GM18870 (cell line): ENCODE results near the gene TSHR.

Experiments
- ATAC-seq: cut with Tn5 transposase; IDR thresholded peaks from one replicate; pipeline ENCODE4 v1.9.1; 2021; ENCODE audit warnings: moderate library complexity; ENCODE audit not compliant: unreplicated experiment

The TSHR gene

DNA sequence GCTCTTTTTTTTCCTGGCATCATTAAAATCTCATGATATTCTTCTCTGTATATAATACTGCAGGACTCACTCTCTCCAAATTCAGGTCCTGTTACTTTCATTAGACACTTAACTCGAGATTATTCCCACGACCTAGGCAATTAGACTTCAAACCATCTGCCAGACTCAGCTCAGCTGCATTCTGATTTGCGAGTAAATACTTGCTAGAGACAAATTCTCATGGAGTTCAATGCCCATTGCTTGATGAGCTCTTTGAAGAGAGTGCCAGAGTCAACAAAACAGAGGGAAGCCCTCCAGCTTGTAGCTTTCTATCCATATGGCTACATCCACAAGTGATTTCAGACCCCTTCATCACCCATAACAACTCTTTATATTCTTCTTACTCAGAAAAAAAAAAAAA lies 177.0 kb downstream of the TSHR start:
- ATAC-seq = no peak

DNA sequence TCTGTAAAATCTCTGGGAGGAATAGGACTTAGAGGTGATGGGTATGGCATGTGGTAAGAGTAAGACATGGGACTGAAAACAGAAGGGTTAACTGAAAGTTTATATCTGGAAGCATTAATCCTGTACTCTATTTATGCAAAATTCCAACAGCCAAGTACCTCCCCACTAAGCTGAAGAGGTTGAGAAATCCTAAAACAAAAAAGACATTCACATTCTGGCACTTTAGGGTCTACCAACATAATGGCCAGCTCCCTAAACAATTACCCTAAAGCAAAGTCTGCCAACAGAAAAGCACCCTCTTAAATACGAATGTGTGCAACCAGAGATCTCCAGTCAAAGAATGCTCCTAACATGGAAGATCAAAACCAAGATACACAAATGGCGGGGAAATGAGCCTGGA lies 178.0 kb downstream of the TSHR start:
- no peak for ATAC-seq

DNA sequence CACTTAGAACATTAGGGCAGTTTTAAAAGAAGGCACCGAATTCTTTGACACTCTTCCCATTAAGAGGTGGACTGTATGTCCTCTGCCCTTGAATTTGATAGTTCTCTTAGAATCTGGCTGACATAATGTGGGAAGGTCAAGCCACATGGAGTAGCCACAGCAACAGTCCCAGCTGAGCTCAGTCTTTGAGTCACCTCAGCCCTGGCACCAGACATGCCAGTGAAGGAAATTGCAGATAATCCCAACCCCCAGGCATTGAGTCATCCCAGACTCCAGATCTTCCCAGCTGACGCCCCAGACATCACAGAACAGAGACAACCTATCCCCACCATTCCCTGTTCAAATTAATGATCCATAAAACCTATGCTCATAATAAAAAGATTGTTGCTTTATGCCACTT lies 181.9 kb downstream of the TSHR start:
- ATAC-seq = no peak

DNA sequence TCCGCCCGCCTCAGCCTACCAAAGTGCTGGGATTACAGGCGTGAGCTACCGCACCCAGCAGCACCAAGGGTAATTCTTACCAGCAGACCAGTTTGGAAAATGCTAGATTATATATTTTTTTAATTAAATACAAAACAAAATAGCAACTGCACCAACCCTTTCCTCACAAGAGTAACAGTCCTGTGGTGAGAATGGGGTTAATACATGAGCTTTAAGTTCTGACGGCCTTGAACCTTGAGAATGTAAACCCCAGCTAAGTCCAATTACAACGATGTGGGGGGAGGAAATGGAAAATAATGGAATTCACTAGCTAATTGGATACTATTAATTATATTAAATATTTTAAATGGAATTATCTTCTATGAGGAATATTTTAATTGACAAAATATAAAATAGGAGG lies 183.0 kb downstream of the TSHR start:
- ATAC-seq = no peak

DNA sequence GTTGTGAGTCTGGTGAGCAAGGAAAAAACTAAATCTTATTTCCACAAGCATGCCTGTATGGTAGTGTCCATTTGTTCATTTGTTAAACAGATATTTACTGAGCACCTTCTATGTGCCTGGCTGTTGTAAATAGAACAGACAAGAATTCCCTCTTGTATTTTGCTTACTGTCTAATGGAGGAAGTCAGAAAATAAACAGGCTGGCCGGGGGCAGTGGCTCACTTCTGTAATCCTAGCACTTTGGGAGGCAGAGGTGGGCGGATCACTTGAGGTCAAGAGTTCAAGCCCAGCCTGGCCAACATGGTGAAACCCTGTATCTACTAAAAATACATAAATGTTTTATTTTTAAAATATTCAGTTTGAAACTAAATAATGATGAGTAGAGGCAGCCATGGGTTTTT lies 186.0 kb downstream of the TSHR start:
- no peak for ATAC-seq

DNA sequence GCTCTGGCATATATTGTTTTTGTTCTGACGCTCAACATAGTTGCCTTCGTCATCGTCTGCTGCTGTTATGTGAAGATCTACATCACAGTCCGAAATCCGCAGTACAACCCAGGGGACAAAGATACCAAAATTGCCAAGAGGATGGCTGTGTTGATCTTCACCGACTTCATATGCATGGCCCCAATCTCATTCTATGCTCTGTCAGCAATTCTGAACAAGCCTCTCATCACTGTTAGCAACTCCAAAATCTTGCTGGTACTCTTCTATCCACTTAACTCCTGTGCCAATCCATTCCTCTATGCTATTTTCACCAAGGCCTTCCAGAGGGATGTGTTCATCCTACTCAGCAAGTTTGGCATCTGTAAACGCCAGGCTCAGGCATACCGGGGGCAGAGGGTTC lies 188.4 kb downstream of the TSHR start:
- ATAC-seq = no peak

DNA sequence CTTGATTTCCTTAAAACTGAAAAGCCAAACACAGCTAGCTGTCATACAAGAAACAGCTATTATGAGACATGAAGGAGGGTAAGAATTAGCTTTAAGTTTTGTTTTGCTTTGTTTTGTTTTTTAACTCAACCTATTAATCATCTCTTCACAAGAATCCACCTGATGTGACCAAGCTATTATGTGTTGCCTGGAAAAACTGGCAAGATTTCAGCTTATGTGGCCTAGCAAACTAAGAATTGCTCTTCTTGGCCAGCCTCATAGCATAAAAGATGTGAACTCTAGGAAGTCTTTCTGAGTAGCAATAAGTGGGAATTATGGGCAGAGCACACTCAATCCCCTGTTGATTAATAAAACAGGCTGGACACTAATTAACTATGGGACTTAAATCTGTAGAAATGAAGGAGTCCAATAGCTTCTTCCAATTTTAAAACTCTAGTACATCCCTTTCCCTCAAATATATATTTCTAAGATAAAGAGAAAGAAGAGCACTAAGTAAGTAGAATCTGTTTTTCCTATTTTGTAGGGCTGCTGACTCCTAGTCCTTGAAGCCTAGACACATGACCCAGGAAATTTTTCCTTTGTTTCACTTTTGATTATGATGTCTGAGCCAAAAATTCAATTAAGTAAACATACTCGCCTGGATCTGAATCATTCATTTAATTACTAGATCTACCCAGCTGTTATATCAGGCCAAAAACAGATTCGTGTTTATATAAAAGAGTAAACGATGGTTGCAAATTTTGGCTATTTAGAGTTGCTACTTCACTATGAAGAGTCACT lies 189.6 kb downstream of the TSHR start:
- no peak for ATAC-seq

DNA sequence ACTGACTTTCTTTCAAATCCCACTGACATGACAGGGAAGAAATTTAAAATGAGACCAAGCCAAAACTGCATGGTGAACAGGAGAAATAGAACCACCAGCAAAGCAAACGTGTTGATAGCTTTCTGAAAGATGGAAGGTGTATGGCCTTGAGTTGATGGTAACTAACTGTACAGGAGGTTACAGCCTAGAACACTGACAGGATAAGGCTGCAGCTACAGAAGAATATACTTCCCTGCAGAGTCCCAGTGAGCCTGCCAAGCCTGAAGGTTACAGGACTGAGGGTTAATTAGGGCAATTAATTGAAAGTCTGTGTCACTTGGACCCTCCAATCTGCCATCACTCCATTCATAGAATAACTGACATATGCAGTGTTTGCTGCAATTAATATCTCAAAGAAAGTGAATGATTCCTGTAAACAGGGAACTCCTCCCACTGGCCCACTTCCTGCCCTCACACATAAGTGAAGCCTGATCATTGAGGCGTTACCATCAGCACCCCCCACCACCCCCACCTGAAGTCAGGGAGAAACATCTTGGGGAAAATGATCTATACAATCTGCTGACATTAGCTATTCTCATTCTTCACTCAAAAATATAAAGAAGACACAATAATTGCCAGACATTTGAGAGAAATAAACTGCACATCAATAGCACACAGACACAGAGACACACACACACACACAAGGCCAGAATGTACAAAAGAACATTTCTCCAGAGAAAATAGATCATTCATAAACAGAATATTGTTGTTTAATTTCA lies 191.9 kb downstream of the TSHR start:
- peak; percentile 72 for ATAC-seq

DNA sequence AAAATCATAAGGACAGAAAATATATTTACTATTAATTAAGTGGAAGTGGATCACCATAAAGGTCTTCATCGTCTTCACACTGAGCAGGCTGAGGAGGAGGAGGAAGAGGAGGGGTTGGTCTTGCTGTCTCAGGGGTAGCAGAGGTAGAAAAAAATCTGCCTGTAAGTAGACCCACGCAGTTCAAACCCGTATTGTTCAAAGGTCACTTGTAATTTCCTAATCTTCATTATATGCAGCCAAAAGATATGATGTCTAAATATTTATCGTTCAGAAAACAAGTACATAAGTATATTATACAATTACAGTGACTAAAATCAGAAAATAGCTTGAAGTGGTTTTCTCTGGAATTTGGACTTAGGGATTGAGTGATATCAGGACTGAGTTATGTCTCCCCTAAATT lies 193.2 kb downstream of the TSHR start:
- ATAC-seq = no peak

DNA sequence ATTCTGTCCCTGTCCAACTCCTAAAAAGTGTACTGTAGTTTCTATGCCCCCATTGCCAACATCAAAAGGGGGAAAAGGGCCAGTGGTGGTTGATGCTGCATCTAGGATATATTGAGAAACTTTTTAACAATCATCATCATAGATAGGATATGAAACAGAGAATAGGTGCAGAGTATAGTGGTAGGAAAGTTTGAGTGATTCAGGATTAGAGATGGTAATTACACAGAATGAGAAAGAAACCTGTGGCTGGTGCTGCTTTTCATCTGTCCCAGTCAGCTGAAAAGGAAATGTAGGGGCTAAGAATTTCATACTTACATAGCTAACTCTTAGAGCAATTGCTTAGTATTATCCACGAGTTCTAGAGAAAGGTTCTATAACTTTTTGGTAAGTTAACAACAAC lies 197.8 kb downstream of the TSHR start:
- peak; percentile 88 for ATAC-seq

DNA sequence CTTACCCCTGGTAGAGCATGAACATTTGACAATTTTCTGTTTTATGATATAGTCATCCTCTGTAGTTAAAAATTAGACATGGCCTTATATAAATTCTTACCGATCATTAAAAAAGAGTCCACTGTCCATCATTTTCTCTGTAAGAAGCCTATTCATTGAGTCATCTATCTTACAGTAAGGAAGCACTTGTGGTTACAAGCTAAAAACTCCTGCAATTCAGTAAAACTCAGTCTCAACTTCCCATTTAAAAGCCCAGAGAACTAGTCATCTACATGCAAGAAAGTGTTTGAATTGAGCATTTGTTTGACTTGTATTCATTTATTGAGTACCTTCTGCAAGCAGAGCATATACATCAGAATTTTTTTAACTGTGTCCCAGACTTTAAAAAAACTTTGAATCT lies 202.0 kb downstream of the TSHR start:
- no peak for ATAC-seq

DNA sequence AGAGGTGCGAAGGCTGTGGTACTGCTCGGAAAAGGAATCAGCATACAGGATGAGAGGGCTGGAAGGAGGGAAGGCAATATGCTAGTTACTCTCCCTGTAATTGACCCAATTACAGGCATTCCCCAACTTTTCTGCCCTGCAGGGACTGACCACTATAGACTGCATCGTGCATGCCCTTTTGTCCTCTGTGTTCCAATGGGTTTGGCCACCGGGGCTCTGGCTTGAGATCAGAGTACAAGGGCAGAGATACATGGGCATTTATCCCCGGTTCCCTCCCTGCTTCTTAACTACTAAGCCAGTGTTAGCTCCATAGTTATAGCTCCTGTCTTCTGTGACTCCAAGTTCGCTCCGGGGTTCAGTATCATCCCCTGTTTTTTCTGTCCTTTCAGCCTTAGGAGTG lies 205.7 kb downstream of the TSHR start:
- no peak for ATAC-seq

DNA sequence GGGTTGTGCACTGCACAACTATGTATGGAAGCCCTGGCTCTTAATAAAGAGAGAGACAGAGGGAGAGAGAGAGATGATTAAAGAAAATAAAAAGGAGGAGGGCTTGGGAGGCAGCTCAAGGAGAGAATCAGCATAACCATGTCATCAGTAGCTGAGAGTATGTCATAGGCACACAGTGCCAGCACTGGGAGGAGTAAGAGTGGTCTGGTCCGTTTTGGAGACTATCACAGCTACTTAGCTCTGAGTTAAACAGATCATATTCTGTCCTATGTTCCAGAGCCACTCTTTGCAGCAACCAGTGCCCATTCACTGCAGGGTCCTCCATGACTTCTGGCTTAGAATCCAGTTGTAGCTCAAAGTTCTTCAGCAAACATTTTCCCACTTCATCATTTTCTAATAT lies 206.3 kb downstream of the TSHR start:
- ATAC-seq = no peak

DNA sequence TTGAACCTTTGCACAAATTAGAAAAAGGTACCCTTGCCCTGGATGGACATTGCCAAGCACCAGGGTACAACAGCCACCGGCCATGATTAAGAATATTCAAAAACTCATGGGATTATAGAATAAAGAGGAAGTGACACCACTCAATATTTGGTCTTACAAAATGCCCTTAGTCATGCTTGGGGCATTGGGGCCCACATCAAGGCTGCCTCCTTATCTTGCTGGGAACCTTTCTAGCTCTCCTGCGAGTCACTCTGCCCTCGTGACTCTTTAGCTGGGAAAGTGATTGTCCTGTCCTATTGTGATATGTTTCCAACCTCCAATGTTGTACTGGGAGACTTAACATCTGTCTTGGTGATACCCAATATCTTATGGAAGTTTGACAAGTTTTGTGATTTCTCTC lies 207.5 kb downstream of the TSHR start:
- no peak for ATAC-seq

DNA sequence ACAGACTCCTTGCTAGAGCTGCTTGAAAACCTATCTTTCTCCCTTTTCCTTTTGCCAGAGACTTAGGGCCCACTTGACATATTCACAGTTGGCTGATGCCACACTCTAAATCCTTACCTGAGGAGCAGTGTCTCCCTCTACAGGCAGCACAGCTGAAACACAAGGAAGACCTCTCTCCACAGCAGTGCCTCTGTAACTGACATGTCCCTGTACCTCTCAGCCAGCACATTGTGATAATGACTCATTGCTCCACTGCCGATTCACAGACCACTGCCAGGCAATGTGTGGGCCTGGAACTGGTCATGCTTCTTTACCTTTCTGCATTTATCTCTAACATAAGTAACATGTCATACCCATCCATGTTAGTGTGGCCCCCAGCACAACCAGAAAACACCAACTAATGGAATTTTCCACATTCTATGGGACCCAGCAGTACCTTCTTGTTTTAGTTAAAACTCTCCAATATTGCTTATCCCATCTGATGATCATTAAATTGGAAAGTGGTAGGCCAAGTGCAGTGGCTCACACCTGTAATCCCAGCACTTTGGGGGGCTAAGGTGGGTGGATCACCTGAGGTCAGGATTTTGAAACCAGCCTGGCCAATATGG lies 208.8 kb downstream of the TSHR start:
- peak; percentile 91 for ATAC-seq

DNA sequence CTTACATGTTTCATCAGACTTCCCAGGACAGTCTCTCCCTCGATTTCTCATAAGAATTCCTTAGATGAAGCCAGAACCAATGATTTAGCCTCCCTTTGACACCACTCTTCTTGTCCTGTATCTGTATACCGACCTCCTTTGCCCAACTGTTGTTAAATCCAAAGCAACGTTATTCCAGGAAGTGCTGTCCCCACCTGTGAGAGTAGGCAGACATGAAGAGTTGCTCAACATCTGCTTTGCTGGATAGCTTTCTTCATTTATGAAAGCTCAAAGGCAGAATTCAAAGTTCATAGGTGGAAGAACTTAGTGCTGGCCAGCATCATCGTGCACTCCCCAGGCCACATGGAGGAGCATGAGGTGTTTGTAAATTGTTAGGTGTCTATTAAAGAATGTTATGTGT lies 209.8 kb downstream of the TSHR start:
- no peak for ATAC-seq

DNA sequence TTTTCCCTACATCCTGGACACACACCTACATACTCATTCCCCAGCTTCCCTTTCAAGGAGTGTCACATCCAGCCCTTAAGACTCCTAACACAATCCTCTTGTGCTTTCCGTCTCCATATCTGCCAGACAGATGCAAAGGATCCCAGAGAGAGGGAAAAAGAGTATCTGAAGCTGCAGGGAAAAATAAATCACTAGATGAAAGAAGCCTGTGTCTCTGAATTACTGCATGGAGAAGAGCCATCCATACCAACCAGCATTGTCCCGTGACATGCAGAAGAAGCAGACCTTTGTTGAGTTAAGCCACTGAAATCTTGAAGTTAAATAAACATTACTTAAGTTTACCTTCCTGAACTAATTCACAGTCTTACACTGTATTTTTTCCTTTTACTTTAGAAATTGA lies 210.7 kb downstream of the TSHR start:
- ATAC-seq = no peak

DNA sequence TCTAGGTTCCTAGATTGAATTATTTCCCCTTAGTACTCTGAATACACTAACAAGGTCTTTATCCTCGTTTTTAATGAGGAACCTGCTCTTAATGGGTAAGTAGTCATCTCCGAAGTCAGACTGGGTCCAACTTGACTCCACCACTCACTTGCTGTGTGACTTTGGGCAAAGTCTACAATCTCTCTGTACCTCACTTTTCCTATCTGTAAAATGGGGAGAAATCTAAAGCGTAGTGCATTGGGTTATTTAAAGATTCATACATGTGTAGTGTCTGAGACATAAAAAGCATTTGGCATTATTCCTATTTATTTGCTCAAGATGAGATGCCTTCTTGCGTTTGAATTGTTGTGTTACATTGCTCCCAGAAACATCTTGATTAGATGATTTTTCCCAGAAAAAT lies 213.8 kb downstream of the TSHR start:
- no peak for ATAC-seq

DNA sequence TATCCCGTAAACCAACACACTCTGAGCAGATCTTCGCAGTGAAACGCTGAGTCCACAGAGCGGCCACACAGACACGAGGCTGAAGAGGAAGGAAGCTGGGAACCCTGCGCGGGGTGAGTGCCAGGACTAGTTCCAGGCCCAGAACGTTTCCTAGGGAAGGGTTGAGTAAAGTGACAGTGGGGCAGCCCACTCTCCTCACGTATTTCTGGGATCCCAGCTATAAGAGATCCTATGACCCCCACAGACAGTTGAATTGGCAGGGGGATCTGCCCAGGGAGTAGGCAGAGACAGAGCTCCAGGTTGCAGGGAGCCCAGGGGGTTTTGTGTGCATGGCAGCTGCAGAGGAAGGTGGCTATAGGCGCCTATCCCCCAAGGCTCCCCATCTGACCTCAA lies 214.3 kb downstream of the TSHR start:
- peak; percentile 12 for ATAC-seq

DNA sequence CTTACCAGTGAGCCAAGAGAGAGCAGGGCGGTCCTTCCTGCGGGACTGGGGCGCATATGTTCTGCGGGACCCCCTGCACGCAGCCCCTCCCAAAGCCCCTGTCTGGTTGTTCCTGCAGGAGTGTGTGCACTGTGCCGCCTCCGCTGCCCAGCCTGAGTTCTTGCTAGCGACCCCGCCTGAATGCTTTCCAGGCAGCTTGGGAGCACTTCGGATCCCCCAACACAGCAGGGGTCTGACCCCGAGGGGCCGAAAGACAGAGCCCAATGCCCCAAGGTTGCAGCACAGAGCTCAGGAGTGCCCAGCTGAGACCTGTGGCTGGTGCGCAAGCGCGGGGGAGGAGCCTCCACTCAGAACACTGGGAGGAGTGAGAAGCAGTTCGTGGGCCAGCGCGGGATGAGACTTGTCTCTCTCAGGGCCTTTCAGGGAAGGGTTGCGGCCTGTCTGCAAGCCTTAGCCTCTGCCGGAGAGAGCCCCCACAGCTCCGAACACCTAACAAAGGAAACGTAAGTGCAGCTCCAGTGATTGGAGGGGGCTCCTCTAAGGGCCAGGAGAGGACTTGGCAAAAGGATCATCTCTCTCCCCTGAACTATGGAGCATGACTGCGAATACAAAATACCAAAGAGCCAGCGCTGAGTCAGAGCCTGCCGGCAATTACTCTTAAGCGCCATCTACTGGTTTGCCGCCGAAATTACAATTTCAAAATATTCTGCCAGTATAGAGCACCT lies 214.8 kb downstream of the TSHR start:
- ATAC-seq = peak; percentile 83

DNA sequence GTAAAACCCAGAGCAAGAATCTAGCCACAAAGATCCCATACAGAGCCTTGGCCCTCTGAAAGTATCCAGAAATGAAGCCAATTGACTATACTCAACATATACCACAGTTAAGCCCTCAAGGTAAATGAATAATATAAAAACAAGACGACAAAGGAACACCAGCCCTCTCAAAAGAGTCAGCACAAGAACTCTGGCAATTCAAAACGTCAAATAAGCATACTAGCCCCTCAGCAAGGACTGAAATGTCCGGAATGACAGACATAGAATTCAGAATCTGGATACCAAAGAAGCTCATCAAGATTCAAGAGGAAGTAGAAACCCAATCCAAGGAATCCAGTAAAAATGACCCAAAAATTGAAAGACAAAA lies 215.4 kb downstream of the TSHR start:
- ATAC-seq = no peak

DNA sequence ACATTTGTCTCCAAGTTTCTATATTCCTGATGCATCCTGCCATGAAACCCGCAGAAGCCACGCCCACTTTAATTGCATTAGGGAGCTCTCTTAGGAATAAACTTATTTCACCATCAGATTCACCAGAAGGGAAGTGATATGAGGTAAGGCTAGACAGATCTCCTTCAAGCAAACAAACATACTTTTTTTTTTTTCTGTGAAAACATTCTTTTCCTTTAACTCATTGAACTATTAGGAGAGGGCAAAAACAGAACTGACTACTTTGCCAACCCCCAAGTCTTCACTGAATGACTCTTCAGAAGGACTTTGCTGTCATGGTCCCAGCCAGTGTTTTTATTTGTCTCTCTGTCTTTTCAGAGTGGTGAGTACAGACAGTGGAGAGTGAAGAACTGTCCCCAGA lies 216.9 kb downstream of the TSHR start:
- ATAC-seq = peak; percentile 44
